NCI-H460 (cell line): Measurements from ENCODE around the gene PYROXD2. TPM values are rescaled to one million over a fixed set of nuclear protein-coding genes. Genes with fewer than 3 reads are reported as not detected.

ENCODE experiments used
- DNase-seq: peaks from one replicate; pipeline ENCODE4 v3.0.0-alpha.2; 2016; ENCODE audit warnings: low read depth; ENCODE audit errors: extremely low read depth
- small RNA-seq, 2 experiments: library from RNA; depleted of rRNA; stranded (forward); fragments of <200 nt; gene quantifications; one replicate each; pipeline ENCODE3, GENCODE V24; 2014
- total RNA-seq: library from RNA; depleted of rRNA; stranded (reverse); fragments of >200 nt; shearing (Covaris generic); gene quantifications from 2 replicates; pipeline ENCODE4 v1.2.3, GENCODE V29; 2014; rRNA removed

PYROXD2 gene
- total RNA-seq, 1 experiment from 2014 or later: 5.0 TPM

DNA sequence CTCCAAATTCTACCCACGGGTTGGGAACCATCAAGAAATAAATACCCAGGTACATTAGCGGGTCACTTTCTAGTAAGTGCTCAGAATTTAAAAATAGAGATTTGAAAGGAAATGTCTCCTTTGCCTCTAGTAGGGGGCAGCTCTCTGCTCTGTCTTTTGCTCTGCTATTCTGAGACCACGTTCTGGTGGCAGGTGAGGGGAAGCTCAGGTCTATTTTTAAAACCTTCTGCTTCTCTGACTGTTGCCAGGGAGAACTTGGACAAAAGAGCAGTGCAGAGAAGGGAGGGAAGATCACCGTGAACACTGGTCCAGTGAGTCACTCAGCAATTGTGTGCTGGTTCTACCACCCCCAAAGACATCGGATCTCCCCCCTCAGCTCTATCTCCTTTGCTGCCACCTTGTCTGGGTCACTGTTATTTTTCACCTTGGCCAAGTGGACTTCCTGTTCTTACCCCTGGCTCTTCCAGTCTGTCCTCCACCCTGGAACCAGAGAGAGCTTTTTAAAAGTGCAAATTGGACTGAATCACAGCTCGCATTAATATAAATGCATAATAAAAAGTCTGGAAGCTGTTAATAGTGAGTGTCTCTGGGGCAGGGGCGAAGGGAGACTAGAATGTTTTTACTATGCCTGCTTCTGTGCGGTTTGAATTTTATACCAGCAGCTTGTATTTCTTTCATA is 74.6 kb downstream of the PYROXD2 start:
- no peak for DNase-seq

DNA sequence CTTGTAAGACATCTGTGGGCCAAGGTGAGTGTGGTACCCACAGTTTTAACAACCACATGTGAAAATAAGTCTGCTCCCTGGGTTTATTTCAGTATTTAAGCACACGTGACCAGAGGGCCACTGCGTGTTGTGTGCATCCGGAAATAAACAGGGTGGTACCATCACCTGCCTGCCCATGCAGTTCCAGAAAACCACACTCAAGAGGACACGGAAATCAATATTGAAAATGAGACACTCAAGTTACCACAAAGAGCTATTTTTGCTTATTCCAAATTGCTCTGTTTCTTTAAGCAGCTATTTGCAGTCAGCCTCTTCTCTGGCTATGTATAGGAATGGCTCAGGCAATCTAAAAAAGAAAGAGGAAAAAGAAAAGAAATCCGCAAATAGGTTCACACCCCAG is 75.2 kb downstream of the PYROXD2 start:
- DNase-seq: no peak

DNA sequence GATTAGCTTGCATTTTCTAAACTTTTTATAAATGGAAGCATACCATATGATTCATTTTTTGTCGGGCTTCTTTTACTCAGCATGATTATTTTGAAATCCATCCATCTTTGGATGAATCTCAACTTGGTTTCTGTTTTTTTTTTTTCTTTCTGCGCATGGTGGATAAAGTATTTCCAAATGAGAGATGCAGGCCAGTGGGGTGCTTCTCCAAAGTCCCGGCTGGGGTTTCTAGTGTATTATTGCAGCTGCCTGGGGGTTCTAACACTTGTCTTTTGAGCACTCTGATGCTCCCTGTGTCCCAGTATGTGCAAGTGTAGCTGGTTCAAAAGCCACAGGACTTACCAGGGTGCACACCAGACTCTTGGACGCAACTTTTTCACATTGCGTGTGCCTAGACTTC is 76.1 kb downstream of the PYROXD2 start:
- no peak for DNase-seq

DNA sequence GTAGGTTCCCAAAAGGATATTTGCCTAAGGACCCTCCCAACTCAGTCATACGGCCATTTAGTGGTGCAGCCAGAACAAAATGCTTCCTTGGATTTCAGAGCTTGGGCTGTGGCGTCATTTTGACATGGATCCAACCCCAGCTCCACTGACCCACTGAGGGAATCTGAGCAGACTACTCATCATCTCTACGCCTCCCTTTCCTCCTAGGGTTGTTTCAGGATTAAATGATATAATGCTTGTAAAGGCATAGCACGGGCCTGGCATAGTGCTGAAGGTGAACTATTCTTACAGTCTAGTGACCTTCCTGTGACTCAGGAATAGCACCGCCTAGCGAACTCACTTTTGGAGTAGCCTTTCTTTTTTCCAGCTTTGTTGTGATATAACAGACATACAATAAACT is 76.7 kb downstream of the PYROXD2 start:
- DNase-seq: no peak

DNA sequence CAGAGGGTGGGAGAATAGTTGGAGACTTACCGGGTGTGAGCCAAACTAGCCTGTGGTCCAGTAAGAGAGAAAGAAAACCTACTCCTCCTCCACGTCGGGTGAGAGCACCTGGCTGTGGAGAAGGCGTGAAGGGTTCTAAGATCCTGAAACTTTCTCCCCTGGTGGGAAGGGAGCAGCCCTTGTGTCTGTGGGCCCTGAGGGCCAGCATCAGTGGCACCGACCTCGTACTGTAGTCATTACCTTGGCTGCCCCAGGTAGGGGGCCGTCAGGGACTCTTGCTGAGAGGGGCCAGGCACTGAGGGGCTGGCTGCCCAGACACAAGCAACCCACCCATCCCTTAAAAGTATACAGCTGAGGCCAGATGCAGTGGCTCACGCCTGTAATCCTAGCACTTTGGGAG is 77.5 kb downstream of the PYROXD2 start:
- DNase-seq: no peak

Small RNA genes lying within 50 kb of the gene (small RNA-seq; reads per million reads assigned to genes)
- 0 to 0.02 reads per million in 2 experiments for gene MIR4685

Other genes starting within 250 kb of the PYROXD2 start
- 0.09 and 0.20 TPM in 2 replicates for gene LOXL4, start 147.0 kb downstream of the PYROXD2 start, total RNA-seq
- gene HPS1, start 31.8 kb upstream of the PYROXD2 start, total RNA-seq: 32.6 and 36.6 TPM in 2 replicates